Urothelium cell line (cell line): Measurements from ENCODE around the gene UBE3B.

Source experiments
- DNase-seq: peaks from one replicate; pipeline ENCODE4 v3.0.0; 2011; ENCODE audit warnings: low spot score, mixed read lengths
- FAIRE-seq: peaks from 2 replicates; lab custom pipeline; 2011; peaks lifted over from hg19 to GRCh38; lab: Jason Lieb, UNC

Gene UBE3B

GRCh38 chr12:109527489-109528123 lies 50.2 kb downstream of the UBE3B start:
- DNase-seq, result no peak
- FAIRE-seq, result no peak

- no peak for DNase-seq
- no peak for FAIRE-seq
These were observed 52.5 kb downstream of the UBE3B start for GRCh38 chr12:109529691-109530640.

DNA sequence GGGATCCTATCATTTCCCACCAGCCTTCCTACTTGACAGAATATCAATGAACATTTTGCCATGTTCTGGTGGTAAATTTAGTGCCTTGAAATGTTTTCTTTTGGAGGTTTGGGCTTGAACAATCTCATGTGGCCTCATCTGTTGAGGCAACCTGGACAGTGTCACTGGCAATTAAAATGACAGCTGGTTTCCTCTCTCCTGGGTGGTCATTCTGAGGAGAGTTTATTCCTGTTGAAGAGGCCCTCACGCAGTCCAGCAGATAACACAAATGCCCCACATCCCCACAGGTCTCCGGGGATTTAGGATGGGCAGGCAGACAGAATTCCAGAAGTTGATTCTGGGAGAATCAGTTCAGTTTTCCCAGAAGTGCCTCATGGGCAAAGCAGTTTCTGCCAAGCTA lies 54.0 kb downstream of the UBE3B start:
- FAIRE-seq (no peak), DNase-seq (no peak)

- FAIRE-seq (no peak), DNase-seq (no peak)
These were observed 55.5 kb downstream of the UBE3B start for GRCh38 chr12:109532721-109533486.

DNA sequence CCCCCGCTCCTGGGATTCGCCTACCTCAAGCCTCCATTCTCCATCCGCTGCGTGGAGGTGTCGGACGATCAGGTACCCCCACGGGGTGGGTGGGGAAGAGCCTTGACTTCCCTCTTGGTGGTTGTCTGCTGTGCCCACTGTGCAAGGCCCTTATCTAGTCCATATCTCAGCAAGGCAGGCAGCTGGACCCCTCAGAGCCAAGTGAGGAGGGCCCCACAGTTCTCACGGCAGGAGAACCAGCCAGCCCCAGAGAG lies 56.0 kb downstream of the UBE3B start:
- DNase-seq (no peak), FAIRE-seq (no peak)

DNA sequence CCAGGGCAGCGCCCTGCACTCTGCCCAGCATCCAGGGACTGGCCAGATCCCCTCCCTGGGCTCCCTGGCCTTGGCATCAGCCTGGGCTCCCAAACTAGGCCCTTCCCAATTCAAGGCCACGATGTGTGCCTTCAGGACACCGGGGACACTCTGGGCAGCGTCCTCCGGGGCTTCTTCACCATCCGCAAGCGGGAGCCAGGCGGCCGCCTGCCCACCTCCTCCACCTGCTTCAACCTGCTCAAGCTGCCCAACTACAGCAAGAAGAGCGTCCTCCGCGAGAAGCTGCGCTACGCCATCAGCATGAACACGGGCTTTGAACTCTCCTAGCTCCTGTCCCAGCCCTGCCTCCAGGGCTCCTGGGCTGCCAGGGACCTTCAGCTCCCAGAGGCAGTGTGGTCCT lies 57.0 kb downstream of the UBE3B start:
- no peak for FAIRE-seq

GRCh38 chr12:109535231-109535862 lies 57.9 kb downstream of the UBE3B start:
- no peak for FAIRE-seq

More for the DNA sequence above, 57.0 kb downstream of the UBE3B start:
- no peak for DNase-seq

DNA sequence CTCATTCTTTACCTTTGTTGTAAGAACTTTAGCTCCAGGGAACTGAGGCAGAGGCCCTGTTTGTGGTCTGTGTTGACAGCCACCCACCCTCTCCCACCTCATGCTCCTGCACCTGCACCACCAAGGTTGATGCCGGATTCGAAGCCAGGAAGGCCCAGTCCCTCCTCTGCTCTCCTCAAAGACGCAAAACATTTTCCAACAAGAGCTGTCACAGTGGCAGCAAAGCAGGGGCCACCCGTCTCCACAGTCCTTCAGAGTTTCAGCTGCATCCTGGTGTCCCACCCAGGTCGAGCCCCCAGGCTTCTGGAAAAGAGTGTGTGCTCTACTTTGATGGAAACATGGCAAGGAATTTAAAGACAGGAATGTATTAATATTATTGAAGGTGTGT lies 58.4 kb downstream of the UBE3B start:
- FAIRE-seq (no peak), DNase-seq (no peak)

More at GRCh38 chr12:109535231-109535862, 57.9 kb downstream of the UBE3B start:
- DNase-seq, result no peak

GRCh38 chr12:109537136-109537535 lies 59.7 kb downstream of the UBE3B start:
- FAIRE-seq (no peak), DNase-seq (no peak)

DNA sequence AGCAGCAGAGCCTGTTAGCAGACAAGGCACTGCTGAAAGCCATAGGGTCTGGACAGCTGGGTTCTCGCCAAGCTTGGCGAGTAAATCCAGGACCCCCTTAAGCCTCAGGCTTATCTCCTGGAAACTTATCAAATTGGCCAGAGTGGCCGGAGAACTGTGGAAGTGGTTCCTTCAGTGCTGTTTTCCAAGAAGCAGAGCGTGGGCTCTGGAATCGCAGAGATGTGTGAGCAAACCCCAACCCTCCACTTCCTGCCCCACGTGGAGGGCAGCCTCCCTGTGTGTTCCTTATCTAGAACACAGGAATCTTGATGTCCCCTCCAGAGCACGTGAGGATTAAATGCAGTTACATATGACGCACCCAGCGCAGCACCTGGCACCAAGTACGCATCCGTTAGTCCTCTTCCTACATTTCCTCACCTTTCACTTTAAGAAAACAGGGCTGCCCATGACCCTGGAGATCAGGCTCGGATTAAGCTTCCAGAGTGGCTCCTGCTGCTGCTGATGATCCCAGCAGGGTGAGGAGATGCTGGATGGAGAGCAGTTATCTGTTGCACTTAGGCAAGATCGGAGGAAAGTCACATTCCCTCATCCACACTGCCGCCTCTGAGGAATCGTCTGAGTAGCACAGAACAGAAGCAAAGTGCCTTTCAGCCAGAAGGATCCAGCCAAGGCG lies 60.9 kb downstream of the UBE3B start:
- DNase-seq, result no peak
- FAIRE-seq, result no peak

GRCh38 chr12:109539508-109539907 lies 62.1 kb downstream of the UBE3B start:
- DNase-seq (peak; percentile 18), FAIRE-seq (no peak)

DNA sequence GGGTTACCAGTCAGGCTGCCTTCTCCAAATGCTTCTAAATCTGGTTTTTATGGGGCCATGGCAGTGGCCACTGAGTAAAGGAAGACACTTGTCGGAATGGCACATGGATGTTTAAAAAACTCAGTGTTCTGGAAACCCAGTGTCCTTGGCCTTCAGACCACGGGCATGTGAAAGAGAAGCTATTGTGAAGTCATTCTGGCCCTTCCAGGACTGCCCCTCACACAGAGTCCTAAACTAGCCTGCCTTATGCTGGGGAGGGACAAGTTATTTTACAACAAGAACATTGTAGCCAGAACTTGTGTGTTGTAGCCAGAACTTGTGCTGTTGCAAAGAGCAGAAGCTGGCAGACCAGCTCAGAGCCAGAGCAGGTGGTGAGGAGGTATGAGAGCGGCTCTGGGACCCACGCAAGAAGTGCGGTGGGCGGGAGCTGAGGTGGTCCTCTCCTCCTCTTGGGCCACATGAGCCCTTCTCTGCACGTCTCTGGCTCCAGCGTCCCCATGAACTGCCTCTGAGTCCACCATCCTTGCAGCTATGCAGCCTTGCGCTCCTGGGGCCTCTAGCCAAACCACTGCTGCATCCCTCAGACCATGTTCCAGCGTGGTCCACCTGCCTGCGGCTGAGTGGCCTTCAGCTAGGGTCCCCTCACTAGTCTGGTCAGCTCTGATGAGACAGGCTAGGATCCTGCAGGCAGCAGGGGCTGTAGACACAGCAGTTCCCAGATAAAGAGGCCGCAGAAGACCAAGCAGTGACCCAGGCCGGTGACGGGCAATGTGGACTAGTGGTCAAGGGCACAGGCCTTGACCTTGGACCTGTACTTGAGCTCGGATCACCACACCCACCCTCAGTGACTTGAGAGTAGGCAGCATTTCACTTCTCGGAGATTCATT lies 63.3 kb downstream of the UBE3B start:
- DNase-seq, result no peak
- FAIRE-seq, result no peak

GRCh38 chr12:109541413-109541726 lies 63.9 kb downstream of the UBE3B start:
- no peak for DNase-seq

GRCh38 chr12:109542014-109542413 lies 64.6 kb downstream of the UBE3B start:
- no peak for FAIRE-seq
- DNase-seq, result peak; percentile 47

More at GRCh38 chr12:109541413-109541726, 63.9 kb downstream of the UBE3B start:
- no peak for FAIRE-seq

DNA sequence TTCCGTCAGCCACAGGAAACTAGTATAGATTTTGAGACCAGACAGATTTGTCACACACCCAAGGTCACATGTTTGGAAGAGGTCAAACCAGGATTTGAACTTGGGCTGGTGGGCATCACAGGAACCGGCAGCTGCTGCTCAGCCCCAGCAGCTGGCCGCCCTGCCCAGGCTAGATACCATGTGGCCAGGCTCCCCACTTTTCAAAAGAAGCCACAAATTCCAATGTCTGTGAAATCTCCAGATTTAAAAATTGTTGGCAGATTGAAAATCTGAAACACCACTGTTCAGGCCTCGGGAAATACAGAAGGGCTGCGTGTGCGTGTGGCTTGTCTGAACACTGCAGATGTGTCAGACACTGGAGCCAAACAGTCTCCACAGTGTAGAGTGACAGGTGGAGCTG lies 65.4 kb downstream of the UBE3B start:
- DNase-seq (no peak), FAIRE-seq (no peak)

GRCh38 chr12:109544955-109545531 lies 67.6 kb downstream of the UBE3B start:
- FAIRE-seq, result no peak
- peak; percentile 14 for DNase-seq

DNA sequence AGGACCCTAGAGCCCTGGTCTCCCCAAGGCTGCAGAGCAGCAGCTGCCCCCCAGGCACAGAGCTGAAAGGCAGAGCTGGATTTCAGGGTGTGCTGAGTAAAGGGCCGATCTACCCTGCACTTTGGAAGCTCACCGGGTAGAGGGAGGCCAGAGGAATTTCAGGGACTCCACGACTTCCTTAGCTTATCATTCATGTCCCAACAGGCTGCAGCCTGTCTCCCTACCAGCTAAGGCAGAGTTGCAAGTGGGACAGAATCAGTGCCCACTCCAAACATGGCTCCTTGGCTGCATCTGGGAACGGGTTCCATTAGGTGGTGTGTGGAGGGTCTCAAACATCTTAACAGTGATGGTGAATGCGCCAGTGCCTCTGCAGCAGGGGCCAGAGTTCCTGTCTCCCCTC lies 68.4 kb downstream of the UBE3B start:
- no peak for DNase-seq
- no peak for FAIRE-seq

GRCh38 chr12:109547286-109547685 lies 69.9 kb downstream of the UBE3B start:
- DNase-seq (no peak), FAIRE-seq (no peak)

DNA sequence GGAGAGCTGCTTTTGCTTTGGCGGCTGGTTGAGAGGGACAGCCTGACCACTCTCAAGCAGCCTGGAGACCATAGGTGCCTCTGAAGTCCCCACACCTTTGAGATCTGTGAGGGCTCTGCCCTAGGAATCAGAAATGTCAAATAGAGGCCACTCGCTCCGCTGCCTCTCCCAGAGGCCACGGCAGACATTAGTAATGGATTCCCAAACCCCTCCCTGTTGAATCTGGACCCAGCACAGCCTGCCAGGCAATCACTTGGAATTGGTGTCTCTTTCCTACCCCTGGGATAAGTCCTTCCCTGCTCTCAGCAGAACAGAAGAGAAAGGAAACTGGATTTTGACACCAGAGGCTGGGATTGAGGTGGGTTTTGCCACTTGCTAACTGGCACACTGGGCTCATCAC lies 70.8 kb downstream of the UBE3B start:
- DNase-seq, result no peak
- FAIRE-seq, result no peak
